Brain pericyte (primary cell): Measurements from ENCODE around the gene ITPRIPL2.

ENCODE experiments used
- DNase-seq: peaks from one replicate; pipeline ENCODE4 v3.0.0-alpha.2; 2012; ENCODE audit warnings: low read depth, low spot score

Gene ITPRIPL2

GRCh38 chr16:19093631-19094541, 19.9 kb upstream of the ITPRIPL2 start:
- no peak for DNase-seq

- DNase-seq = no peak
Observed at GRCh38 chr16:19094542-19095365, 19.0 kb upstream of the ITPRIPL2 start.

GRCh38 chr16:19095654-19096053, 18.1 kb upstream of the ITPRIPL2 start:
- DNase-seq = no peak

- DNase-seq = no peak
Observed at GRCh38 chr16:19098173-19098572, 15.6 kb upstream of the ITPRIPL2 start.

- DNase-seq = no peak
Observed at GRCh38 chr16:19102187-19102872, 11.4 kb upstream of the ITPRIPL2 start.

- DNase-seq = no peak
Observed at GRCh38 chr16:19104607-19105006, 9.2 kb upstream of the ITPRIPL2 start.

- no peak for DNase-seq
Observed at GRCh38 chr16:19105131-19105530, 8.6 kb upstream of the ITPRIPL2 start.

GRCh38 chr16:19105891-19106624, 7.7 kb upstream of the ITPRIPL2 start:
- DNase-seq = no peak

GRCh38 chr16:19106625-19107020, 7.1 kb upstream of the ITPRIPL2 start:
- DNase-seq = no peak

GRCh38 chr16:19108409-19109287, 5.1 kb upstream of the ITPRIPL2 start:
- DNase-seq = no peak

GRCh38 chr16:19109288-19109664, 4.5 kb upstream of the ITPRIPL2 start:
- no peak for DNase-seq

- DNase-seq = no peak
Observed at GRCh38 chr16:19110537-19111360, 3.0 kb upstream of the ITPRIPL2 start.

- DNase-seq = no peak
Observed at GRCh38 chr16:19112099-19112407, 1.7 kb upstream of the ITPRIPL2 start.

GRCh38 chr16:19114359-19115147, 789 bp downstream of the ITPRIPL2 start:
- DNase-seq = no peak

GRCh38 chr16:19115148-19116021, 1.6 kb downstream of the ITPRIPL2 start:
- no peak for DNase-seq

GRCh38 chr16:19116711-19117449, 3.1 kb downstream of the ITPRIPL2 start:
- no peak for DNase-seq

- no peak for DNase-seq
Observed at GRCh38 chr16:19118938-19119431, 5.2 kb downstream of the ITPRIPL2 start.
